Measurements from ENCODE around the gene TRIM6.
"Not testable (repeated sequence)": the region's sequence is repeated elsewhere in the genome, so short reads cannot be mapped to it uniquely, and the experiment has no call there.

TRIM6 gene

DNA sequence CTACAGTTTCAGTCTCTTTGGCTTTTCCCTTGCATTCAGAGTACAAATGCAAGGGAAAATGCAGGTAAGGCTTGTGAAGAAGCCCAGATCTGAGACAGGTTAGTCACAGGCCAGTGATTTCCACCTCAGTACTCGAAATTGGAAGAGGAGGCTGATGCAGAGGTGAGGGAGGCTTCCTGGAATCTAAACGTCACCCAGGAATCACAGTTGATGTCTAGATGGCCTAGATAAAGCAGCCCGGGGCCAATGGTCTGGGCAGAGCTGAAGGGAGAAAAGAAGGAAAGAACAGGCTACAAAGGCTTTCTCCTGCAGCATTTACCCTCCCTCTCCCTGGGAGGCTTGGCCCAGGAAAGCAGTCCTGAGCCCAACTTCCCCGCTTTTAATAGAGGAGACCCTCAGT lies 8.5 kb downstream of the TRIM6 start:
- no peak for DNase-seq

GRCh38 chr11:5605849-5606248 lies 9.4 kb downstream of the TRIM6 start:
- no peak for DNase-seq

DNA sequence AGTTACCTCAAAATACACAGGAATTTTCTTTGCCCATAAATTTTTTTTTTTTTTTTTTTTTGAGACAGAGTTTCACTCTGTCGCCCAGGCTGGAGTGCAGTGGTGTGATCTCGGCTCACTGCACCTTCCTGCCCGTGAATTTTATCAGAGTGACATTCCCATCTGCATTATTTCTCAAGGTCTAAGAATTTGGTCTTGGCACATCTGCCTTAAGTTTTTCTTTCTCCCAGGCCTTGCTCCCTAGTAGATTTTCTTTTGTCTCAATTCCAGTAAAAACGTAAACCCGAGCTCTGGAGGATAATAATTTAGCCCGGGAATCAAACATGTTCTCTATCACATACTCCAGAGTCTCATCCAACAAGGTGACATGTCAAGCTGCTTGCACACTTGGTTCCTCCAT lies 12.4 kb downstream of the TRIM6 start:
- DNase-seq, result no peak

GRCh38 chr11:5610446-5610845 lies 14.0 kb downstream of the TRIM6 start:
- no peak for DNase-seq

GRCh38 chr11:5611627-5612026 lies 15.2 kb downstream of the TRIM6 start:
- DNase-seq, result no peak

DNA sequence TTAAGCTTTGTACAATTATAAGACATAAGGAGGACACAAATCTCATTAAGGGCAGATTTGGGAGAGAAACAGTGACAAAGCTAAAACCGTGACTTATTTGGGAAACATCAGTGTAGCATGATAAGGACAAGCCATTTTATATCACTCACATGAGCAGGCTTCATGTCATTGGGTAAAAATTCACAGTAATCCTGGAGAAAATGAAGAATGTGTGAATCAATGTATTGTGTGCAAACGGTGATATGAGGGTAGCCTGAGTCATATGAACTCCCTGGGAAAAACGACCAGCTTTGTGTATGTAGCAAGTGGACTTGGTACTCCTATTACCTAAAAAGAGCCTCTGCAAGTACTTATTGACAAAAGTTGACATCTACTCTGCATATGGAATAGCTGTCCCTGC lies 22.4 kb downstream of the TRIM6 start:
- DNase-seq, result no peak

- no peak for DNase-seq
Observed at GRCh38 chr11:5620651-5621521, 24.4 kb downstream of the TRIM6 start.

DNA sequence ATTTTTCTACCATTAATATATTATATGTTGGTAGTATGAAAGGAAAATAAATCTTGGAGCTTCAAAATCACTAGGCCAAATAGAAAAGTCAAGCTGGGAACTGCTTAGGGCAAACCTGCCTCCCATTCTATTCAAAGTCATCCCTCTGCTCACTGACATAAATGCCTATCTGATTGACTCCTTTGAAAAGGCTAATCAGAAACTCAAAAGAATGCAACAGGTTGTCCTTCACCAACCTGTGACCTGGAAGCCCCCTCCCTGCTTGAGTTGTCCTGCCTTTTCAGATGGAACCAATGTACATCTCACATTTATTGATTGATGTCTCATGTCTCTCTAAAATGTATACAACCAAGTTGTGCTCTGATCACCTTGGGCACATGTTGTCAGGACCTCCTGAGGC lies 25.1 kb downstream of the TRIM6 start:
- no peak for DNase-seq

- no peak for DNase-seq
Observed at GRCh38 chr11:5622802-5623201, 26.4 kb downstream of the TRIM6 start.

- DNase-seq, result peak in 15 of 56 donors; percentile 1 to 34 (median 8)
Observed at GRCh38 chr11:5624489-5625279, 28.2 kb downstream of the TRIM6 start, which contains the start of gene TRIM34. TSS of gene TRIM34 (plus strand) at chr11:5625001. CDS start at chr11:5632332, 7,331 bp downstream.

DNA sequence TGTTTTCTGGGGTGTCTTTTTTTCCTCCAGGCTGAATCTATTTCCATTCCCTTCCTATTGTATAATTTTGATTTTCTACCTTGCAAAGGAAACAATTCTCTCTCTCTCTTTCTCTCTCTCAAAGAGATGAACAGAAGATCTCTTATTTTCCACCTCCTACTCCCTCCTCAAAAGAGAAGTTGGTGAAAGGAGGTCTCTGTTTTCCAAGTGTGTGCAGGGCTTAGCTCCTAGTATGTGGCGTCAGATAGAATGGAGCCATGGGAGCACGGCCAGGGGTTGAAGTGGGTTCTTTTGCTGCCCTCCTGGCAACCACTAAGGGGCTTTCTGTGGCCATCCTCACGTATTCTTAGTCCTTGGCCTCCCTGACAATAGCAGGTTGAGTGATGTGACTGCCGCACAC lies 28.8 kb downstream of the TRIM6 start:
- DNase-seq, result no peak

- DNase-seq, result no peak
Observed at GRCh38 chr11:5626196-5626595, 29.8 kb downstream of the TRIM6 start.

- DNase-seq, result no peak
Observed at GRCh38 chr11:5631417-5631816, 35.0 kb downstream of the TRIM6 start.

DNA sequence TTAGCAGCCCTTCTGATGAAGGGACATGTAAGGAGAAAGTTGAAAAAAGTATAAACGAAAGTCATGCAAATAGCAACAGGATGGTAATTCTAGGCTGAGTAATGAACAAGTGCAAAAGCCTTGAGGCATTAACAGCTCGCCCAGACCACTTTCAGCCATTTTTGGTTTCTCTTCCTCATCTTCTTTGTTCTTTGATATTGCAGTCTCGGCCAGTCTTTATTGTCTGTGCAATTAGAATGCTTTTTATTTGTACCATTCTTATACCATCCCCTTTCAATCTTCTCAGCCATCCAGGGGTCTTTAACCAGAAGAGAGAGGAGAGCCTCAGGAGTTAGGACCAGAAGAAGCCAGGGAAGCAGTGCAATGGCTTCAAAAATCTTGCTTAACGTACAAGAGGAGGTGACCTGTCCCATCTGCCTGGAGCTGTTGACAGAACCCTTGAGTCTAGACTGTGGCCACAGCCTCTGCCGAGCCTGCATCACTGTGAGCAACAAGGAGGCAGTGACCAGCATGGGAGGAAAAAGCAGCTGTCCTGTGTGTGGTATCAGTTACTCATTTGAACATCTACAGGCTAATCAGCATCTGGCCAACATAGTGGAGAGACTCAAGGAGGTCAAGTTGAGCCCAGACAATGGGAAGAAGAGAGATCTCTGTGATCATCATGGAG lies 35.7 kb downstream of the TRIM6 start:
- DNase-seq, result no peak

- no peak for DNase-seq
Observed at GRCh38 chr11:5639953-5640352, 43.5 kb downstream of the TRIM6 start.

GRCh38 chr11:5643585-5643984 lies 47.1 kb downstream of the TRIM6 start:
- no peak for DNase-seq

DNA sequence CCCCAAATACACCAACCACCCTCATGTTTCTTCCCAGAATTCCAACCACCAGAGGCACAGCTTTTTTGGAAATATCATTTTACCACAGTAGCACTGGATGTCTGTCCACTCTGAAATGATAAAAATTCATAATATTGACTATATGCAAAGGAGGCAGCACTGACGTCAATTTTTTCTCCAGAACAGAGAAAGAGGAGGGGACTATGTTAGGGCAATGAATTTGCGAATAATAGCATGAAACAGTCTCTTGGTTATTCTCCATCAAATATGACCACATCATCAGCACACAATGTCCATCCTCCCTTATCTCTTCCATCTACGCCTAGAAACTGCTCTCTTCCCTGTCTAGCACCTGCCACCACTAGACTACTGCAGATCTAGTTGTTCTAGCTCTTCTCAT lies 49.7 kb downstream of the TRIM6 start:
- no peak for DNase-seq

GRCh38 chr11:5655474-5655873 lies 59.0 kb downstream of the TRIM6 start:
- DNase-seq, result no peak

DNA sequence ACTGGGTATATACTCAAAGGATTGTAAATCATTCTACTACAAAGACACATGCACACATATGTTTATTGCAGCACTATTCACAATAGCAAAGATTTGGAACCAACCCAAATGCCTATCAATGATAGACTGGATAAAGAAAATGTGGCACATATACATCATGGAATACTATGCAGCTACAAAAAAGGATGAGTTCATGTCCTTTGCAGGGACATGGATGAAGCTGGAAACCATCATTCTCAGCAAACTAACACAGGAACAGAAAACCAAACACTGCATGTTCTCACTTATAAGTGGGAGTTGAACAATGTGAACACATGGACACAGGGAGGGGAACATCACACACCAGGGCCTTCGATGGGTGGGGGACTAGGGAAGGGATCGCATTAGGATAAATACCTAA lies 60.5 kb downstream of the TRIM6 start:
- not testable (repeated sequence) for DNase-seq

DNA sequence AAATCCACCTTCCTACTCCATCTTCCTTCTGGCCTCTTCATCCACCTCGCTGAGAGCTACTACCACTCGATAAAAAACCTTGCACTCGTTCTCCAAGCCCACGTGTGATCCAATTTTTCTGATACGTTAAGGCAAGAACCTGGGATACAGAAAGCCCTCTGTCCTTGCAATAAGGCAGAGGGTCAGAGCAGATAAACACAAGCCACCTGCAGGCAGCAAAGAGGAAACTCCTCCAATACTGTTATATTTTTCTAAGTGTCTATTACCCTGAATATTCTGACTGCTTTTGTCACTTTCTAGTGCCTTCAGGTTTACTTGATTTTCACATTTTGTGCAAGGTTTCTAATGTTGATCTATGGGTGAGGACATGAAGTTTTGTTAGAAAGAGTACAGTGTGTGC lies 61.9 kb downstream of the TRIM6 start:
- DNase-seq, result no peak

All from nucleus accumbens (tissue), 56 donors.